GM21717 (cell line): ENCODE data around the gene FBXL19.

Experiments used
- ATAC-seq: cut with Tn5 transposase; IDR thresholded peaks from one replicate; pipeline ENCODE4 v1.9.1; 2021; ENCODE audit warnings: mild to moderate bottlenecking, moderate library complexity; ENCODE audit not compliant: unreplicated experiment

Gene FBXL19

DNA sequence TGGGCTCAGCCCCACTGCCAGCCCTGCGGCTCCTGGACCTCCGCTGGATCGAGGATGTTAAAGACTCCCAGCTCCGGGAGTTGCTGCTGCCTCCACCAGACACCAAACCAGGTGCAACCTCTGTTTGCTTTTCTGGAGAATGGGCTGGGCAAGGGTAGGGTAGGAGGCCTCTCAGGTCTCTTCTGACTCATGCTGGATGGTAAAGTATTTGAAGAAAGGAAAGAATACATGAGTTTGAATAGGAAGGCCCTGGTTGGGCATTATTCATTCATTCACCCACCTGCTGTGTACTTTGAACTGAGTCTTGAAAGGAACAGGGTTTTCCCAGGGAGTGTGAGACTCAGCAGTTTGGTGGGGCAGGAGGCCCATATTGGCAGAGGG, 19.0 kb downstream of the FBXL19 start:
- no peak for ATAC-seq

DNA sequence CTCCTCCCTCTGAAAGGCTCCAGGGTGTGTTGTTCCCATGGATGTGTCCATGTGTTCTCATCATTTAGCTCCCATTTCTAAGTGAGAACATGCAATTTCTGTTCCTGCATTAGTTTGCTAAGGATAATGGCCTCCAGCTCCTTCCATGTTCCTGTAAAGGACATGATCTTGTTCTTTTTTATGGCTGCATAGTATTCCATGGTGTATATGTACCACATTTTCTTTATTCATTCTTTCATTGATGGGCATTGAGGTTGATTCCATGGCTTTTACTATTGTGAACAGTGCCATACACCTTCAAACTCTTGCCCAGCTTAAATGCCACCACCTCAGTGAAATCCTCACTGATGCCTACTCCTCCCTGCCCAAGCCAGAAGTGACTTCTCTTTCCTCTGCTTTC, 21.0 kb downstream of the FBXL19 start:
- no peak for ATAC-seq

- ATAC-seq = no peak
These were observed 23.5 kb downstream of the FBXL19 start for GRCh38 chr16:30946671-30947540.

GRCh38 chr16:30947541-30947858, 24.1 kb downstream of the FBXL19 start:
- no peak for ATAC-seq

DNA sequence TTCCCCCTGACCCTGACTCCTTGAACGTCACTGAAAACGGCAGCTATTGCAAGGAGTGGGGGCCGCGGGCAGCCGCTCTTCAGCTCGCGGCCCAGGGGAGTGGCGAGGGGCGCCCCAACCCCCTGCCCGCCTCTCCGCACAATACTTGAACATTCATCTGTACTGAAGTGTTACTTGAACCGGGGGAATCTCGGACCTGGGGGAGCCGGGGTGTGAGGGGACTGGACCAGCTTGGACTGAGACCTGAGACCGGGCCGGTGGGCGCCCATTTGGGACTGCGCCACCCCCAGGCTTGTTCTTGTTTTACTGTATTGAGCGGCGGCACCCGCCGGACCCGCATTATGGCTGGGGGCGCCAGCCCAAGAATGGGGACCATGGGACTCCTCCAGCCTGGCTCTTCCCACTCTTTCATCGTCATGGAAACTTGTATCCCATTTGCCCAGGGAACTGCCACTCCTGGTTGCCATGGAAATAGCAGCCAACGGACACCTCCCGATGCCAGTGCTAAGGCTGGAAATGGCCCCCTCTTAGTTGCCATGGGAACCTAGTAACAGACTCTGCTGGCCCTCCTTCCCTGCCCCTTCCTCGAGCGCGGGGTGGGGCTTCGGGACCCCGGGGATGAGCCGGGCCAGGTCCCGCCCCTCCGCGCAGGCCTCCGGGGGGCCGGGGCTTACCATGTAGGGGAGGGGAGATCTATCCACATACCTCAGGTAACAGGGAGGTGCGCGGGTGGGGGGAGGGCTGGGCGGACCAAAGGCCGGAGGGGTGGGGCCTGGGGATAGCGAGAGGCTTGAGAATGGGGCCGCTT, 24.7 kb downstream of the FBXL19 start:
- no peak for ATAC-seq

DNA sequence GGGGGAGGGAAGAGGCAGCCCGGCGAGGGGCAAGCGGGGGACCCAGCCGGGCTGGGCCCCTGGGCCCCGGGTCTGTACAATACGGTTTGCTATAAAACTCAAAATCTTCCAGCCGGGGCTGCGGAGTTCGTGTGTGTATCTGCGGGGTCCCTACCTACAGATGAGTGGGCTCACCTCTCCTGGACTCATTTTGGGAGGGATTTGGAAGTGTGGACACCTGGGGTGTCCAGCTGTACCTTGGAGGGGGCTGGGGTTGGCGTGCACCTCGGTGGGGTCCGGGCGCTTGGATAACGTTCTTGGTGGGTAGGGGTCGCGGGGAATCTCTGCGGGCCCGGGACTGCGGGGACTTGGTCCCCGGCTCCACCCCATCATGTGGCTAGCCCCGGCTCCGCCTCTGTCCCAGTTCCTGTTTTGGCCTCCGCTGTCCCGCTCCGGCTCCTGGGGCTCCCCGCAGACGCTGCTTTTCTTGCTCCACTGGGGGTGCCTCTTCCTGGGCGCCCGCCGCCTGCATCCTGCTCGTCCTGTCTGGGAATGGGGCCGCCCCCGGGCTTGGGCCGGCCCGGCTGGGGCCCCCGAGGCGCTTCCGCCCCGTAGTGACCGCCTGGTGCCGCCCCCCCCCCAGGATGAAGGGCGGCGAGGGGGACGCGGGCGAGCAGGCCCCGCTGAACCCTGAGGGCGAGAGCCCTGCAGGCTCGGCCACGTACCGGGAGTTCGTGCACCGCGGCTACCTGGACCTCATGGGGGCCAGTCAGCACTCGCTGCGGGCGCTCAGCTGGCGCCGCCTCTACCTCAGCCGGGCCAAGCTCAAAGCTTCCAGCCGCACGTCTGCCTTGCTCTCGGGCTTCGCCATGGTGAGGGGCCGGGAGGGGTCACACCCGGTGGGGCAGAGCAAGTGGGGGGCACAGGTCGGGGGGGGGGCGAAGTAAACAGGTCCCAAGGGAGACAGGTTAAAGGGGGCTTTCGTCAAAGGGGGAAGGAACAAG, 25.6 kb downstream of the FBXL19 start, which contains the start of gene ORAI3:
TSS of gene ORAI3 (plus strand) at position 402 of the 983 bp plus-strand sequence. CDS start at position 624, 222 bp downstream.
- ATAC-seq = peak; percentile 52

GRCh38 chr16:30949650-30950515, 26.5 kb downstream of the FBXL19 start:
- peak; percentile 47 for ATAC-seq

GRCh38 chr16:30950516-30951065, 27.2 kb downstream of the FBXL19 start:
- no peak for ATAC-seq

DNA sequence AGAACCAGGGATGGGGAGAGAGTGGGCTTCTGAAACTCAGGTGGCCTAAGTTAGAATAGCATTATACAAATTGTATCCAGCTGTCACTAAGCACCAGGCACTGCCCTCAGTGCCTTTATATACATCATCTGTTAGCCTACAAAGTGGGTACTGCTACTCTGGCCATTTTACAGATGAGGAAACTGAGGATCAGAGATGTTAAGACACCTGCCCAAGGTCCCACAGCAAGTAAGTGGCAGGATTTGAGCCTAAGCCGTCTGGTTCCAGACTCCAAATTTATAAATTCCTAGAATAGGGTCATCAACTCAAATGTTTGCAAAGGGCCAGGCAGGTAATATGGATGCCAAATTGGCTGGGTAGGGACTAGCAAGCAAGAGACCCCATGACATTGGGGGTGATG, 27.8 kb downstream of the FBXL19 start:
- ATAC-seq = no peak

- no peak for ATAC-seq
These were observed 28.4 kb downstream of the FBXL19 start for GRCh38 chr16:30951750-30952149.

DNA sequence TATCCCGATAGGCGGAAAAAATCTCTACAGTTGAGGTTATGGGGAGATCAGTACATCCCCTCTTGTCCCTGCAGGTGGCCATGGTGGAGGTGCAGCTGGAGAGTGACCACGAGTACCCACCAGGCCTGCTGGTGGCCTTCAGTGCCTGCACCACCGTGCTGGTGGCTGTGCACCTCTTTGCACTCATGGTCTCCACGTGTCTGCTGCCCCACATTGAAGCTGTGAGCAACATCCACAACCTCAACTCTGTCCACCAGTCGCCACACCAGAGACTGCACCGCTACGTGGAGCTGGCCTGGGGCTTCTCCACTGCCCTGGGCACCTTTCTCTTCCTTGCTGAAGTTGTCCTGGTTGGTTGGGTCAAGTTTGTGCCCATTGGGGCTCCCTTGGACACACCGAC, 29.7 kb downstream of the FBXL19 start:
- no peak for ATAC-seq

DNA sequence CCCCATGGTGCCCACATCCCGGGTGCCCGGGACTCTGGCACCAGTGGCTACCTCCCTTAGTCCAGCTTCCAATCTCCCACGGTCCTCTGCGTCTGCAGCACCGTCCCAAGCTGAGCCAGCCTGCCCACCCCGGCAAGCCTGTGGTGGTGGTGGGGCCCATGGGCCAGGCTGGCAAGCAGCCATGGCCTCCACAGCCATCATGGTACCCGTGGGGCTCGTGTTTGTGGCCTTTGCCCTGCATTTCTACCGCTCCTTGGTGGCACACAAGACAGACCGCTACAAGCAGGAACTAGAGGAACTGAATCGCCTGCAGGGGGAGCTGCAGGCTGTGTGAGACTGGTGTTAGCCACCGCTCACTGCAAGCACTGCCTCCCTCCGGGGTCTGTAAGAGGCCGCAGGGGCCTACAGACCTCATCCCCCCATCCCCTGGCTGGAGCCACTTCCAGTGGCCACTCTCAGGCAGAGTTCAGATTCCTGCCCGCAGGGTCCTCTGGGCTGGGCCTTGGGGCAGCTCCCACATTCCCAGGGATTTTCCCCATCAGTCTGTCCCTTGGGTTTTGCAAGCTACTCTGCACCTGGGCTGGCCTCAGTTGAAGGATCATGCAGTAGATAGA, 30.2 kb downstream of the FBXL19 start:
- ATAC-seq = no peak

DNA sequence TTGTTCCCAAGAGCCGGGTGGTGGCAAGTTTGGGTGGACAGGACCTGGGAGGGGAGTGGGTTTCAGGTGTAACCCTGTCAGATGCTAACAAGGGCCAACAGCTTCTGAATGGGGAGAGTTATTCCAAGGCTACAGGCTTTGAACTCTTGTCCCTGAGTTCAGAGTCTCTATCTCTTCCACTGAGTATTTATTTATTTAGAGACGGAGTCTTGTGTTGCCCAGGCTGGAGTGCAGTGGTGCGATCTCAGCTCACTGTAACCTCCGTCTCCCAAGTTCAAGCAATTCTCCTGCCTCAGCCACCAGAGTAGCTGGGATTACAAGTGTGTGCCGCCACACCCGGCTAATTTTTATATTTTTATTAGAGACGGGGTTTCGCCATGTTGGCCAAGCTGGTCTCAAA, 31.6 kb downstream of the FBXL19 start:
- no peak for ATAC-seq

- ATAC-seq = peak; percentile 48
These were observed 33.5 kb downstream of the FBXL19 start for GRCh38 chr16:30956601-30957455.

DNA sequence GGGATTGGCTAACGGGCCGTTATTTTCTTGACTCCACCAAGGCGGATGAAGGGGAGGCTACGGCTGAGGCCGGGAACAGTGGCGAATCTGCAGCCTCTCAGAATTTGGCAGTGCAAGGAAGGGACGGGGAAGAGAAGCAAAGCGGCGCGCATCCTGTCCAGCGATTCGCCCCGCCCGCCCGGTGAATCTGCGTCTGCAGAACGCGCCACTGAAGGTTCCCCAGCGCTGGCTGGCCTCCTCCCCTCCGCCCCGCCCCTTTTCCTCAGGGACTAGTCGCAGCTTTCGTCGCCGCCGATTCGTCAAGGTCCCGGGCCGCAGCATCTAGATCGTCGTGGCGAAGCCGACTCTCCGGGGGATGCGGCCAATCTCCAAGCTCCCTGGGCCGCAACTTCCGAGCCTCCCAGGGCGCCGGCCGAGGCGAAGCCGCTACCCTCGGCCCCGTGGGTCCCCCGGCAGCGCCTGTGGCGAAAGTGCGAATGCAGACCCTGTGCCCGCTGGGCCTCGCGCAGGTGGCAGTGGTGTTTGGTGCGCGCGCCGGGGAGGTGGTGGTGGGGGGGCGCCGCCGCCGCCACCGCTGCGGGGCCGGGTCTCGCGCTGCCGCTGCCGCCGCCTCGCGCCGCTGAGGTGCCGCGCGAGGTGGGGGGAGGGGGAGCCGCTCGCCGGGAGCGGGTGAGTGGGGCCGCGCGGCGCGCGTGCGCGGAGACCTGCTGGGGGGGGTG, 34.2 kb downstream of the FBXL19 start, which contains the start of gene SETD1A:
TSS of gene SETD1A (plus strand) at position 299 of the 719 bp plus-strand sequence. CDS start 978 bp downstream, outside the sequence.
- ATAC-seq = peak; percentile 60

DNA sequence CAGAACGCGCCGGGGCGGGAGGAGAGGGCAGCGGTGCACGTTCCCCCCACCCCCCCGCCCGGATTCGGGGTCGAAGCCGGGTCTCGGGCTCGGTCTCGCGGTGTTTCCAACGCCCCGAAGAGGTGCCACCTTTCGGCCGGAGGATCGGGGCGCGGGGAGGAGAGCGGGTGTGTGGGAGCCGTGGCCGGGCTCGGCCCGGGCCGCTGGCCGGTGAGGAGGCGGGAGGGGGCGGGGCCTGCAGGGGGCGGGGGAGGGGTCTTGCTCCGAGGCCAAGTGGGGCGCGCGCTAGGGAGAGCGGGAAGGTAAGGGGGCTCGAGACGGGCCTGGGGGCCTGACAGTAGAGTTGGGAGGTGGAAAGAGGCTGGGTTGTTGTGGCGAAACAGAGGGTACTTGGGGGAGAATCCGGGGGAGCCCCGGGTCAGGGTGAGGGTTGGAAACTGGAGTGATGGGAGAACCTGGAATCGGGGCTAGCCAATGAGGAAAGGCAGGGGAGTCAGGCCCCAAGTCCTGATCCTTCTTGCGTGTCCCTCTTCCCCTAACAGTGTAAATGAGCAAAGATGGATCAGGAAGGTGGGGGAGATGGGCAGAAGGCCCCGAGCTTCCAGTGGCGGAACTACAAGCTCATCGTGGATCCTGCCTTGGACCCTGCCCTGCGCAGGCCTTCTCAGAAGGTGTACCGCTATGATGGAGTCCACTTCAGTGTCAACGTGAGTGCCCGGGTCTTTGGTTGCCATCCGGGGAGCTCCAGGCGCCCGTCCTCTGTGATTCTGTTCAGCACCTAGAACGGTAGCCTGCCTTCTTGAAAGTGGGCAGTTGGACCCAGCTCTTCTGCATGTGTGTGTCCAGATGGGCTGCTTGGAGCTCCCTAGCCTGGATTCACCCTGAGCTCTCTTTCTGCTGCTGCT, 35.1 kb downstream of the FBXL19 start:
- peak; percentile 5 for ATAC-seq
